Gastroesophageal sphincter (tissue), 3 donors: ENCODE measurements around the gene OBSCN.

Experiments
- POLR2A ChIP-seq, 2 donors: fragments of 450-650 bp; IDR thresholded peaks; one replicate each; pipeline ENCODE4 v1.6.1; 2017; ENCODE audit warnings: antibody characterized with exemption in 2 of 2, mild to moderate bottlenecking in 2 of 2, moderate library complexity in 1 of 2
- TF ChIP-seq, protein P1 (sequence below), 4 experiments: fragments of 200-600 bp in 2 of 4; fragments of 450-650 bp in 2 of 4; sonication (generic) in 1 of 4; IDR thresholded peaks; one replicate each; pipeline ENCODE4 v1.5.1; 2017 to 2019; ENCODE audit warnings: antibody characterized with exemption in 4 of 4, mild to moderate bottlenecking in 2 of 4, moderate library complexity in 2 of 4

DNA sequence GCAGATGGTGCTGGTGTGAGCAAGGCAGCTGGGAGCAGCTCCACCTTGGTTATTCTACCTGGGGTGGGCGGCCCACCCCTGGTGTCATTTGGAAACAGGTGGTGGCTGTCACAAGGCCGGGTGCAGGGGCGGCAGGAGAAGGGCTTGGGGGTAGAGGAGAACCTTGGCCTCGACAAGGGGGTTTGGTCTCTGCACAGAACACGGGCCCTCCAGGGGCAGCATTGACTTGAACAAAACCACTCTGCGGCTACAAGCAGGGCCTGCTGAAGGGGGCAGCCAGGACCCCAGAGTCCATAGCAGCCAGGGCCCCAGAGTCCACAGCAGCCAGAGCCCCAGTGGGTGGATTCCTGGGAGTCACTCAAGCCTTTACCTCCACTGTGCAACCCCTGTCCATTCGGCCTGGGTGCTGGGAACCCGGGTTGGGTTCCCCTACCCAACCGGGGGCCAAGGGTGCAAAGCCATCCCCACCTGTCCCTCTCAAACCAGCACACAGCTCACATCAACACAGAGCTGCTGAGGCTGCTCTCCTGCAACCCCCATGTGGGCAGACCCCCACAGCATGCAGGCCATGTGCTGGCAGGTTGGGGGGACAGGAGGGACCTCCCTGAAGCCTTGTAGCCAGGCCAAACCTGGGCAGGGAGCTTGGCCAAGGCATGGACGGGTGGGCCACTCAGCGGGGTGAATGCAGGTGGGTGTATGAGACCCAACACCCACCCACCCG is 191.1 kb downstream of the OBSCN start:
- TF ChIP-seq, protein P1, sequence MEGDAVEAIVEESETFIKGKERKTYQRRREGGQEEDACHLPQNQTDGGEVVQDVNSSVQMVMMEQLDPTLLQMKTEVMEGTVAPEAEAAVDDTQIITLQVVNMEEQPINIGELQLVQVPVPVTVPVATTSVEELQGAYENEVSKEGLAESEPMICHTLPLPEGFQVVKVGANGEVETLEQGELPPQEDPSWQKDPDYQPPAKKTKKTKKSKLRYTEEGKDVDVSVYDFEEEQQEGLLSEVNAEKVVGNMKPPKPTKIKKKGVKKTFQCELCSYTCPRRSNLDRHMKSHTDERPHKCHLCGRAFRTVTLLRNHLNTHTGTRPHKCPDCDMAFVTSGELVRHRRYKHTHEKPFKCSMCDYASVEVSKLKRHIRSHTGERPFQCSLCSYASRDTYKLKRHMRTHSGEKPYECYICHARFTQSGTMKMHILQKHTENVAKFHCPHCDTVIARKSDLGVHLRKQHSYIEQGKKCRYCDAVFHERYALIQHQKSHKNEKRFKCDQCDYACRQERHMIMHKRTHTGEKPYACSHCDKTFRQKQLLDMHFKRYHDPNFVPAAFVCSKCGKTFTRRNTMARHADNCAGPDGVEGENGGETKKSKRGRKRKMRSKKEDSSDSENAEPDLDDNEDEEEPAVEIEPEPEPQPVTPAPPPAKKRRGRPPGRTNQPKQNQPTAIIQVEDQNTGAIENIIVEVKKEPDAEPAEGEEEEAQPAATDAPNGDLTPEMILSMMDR (IDR thresholded peaks at IDR 0.05): no peak
- TF ChIP-seq POLR2A (IDR thresholded peaks at IDR 0.05): no peak
